COR-L47 (cell line): ENCODE results near the gene DIAPH2.

ENCODE experiments used
- DNase-seq: peaks from one replicate; lab custom pipeline; 2025; lab: John Stamatoyannopoulos, UW

Gene DIAPH2

DNA sequence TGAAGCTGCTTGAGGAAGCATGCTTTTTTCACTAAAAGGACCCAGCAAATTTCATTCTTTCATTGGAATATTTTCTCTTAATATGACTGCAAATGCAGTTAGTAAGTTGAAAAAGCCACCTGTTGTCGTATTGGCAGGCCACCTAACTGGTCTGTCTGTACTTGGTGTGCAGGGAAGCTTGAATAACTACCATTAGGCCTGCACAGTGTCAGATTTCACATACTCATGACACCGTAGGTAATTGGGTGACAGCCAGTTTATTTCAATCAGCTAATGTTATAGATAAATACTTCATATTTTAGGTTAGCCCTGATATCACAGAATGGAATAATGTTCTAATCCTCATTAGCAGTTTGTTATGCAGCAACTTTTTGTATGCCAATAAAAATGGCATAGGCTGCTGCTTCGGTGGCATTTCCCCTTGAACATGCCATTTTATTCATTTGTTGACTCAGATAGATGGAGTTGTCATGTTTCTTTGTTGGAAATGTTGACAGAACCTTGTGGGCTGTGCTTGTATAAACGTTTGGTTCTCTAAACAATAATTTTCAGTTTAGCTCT is 372.8 kb downstream of the DIAPH2 start:
- DNase-seq: no peak

DNA sequence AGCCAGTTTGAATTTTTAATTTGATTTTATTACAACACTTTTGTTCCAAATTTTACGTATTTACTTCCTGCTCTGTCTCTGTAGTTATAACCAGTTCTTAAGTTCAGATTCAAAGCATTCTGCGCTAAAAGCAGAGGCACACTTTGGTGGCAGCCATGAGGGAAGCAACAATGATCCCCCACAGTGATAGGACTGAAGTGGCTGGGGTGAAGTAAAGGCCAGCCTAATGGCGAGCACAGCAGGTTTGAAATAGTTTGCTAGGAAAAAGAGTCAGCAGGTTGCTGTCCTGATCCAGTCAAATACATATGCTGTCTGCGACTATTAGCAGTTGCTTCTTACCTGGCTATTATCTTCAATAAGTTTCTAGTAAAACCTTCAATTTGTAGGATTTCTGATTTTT is 375.4 kb downstream of the DIAPH2 start:
- DNase-seq: no peak

DNA sequence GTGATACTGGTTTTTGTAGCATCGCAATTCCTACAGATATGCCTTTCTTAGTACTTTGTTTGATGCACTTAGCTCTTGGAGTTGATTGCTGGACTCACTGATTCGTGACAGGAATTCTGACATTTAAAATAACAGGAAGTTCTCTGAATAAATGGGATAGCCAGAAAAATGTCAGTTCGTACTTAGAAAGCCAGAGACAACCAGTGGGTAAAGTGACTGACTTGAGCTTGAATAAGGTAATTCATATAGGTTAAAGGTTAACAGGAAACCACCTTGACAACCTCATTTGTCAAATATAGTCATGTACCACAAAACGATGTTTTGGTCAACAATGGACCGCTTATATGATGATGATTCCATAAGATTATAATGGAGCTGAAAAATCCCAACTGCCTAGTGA is 380.4 kb downstream of the DIAPH2 start:
- no peak for DNase-seq

DNA sequence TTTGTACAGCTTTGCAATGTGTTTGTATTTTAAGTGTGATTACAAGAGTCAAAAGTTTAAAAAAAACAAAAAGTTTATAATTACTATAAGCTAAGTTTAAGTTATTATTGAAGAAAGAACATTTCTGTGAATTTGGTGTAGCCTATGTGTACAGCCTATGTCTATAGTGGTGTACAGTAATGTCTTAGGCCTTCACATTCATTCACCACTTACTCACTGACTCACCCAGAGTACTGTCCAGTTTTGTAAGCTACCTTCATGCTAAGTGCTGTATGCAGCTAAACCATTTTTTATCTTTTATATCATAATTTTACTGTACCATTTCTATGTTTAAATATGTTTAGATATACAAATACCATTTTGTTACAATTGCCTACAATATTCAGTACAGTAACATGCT is 381.3 kb downstream of the DIAPH2 start:
- no peak for DNase-seq

DNA sequence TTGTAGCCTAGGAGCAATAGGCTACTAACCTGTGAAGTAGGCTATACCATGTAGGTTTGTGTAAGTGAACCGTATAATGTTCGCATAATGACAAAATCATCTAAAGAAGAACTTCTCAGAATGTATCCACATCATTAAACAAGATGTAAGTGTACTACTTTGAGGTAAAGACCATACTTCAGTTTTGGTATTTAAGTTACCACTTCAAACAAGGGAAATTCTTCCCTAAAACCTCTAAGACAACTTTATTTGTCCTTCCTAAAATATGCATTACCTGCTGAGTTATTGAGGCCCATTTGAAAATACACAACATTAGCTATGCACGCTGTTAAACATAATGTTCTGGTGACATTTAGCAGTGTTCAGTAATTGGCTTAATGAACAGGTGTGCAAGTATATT is 381.7 kb downstream of the DIAPH2 start:
- DNase-seq: no peak

DNA sequence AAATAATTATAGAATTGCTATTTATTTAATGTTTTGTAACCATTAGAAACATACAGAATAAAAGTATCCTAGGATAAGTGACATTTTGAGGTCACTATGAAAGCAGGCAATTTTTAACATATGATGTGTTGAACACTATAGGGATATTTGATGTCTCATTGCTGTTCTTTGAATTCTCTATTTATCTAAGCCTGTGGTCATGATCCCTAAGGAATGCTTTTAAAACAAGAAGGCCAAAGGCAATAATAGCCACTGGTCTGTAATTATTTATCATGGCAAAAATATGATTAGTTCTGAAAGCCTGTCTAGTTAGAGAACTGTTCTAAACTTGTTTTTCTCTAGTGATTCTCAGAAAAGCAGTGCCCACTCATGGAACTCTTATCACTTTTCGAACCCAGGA is 385.7 kb downstream of the DIAPH2 start:
- DNase-seq: no peak

DNA sequence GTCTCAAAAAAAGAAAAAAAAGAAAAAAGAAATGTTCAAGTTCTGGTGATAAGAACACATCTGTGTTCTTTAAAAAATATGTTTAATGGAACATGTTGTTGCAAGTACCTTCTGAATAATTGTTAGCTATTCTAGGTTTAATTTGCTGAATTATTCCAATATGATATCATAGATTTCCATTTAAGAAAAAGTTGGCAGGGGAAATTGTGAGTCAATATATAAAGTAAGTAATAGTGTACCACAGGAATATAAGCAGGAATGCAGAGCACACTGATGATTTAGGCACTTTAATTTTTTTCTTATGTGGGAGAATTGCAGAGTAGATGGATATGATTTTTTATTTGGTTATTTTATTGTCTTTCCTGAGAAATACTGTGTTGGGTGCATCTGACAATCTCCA is 389.8 kb downstream of the DIAPH2 start:
- no peak for DNase-seq

DNA sequence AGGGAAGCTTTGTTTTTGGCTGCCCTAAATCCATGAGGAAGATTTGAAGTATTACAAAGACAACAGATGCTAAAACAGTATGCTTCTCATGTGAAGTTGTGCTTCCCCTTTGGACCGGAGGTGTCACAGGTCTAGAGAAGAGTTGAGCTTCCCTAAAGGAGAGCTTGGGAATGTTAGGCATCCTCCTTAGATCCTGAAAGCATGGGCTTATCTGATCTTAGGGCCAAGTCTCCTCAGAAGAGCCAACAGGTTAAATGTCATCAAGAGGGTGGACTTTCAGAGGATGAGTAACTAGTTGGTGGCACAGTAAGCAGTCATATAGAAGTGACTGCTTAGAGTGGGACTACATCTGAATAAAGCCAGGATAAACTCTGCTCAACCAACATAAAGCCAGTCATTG is 404.5 kb downstream of the DIAPH2 start:
- no peak for DNase-seq

DNA sequence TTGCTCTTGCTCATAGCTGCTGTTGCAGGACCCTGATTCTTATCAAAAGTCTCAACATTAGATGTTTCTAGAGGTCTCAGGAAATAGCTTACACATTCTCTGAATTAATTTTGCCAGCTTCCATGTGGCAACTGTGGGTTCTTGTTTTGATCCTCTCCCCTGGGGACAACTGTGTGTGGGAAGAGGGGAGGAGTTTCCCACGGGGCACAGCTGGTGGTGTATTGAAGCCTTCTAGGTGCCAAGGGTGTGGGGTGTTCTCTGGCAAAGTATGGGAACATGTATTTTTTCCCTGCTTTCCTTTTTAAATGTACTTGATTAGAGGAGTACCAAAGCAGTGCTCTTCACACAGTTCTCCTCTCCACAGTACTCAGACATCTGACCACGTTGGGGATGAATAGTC is 411.7 kb downstream of the DIAPH2 start:
- no peak for DNase-seq

DNA sequence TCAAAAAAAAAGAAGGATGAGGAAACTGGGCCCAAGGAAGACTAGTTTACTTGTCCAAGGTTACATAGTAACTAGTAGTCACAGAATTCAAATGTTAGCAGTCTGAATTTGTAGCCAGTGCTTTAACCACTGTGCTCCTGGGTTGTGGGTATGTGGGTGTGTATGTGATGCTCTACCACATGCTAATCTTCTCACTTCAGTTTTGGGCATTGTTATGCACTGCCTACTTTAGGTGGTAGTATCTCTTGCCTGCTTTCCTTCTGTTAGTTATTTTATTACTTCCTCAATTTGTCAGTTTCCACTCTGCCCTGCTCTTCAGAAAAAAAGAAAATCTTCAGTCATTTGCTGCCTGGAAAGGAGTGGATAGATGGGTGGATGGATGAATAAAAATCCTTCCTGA is 418.3 kb downstream of the DIAPH2 start:
- no peak for DNase-seq

DNA sequence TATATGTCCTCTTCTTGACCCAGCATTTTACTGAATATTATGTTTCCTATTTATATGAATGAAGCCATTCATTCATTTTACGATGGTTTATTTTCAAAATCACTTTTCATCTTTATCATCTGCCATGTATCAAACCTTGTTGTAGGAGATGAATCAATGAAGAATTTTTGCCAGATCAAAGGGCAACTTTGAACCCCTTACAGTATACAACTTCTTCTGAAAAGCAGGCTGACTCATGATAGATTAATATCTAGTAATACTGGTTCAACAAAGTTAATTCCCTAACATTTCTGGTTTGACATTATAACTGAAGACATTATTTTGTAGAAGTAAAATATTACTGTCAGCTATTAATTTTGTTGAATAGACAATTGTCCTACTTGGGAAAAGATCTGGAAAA is 425.1 kb downstream of the DIAPH2 start:
- no peak for DNase-seq

DNA sequence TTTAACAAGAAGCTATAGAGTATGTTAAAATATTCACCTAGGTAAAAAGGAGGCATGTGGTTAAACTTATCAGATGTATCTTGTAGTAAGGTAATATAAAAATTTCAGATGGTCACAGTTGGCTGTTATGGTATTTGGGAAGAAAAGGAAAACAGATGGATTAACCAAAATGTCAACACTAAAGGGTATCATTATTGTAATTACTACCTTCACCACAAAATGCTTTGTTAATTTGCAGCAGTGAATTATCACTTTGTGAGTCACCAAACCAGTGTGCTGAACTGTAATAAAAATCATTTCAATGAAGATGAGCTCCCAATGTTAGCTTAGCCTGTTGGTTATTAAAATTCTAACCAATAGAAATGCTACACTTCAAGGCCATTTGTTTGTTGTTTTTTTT is 432.9 kb downstream of the DIAPH2 start:
- DNase-seq: peak; percentile 0

DNA sequence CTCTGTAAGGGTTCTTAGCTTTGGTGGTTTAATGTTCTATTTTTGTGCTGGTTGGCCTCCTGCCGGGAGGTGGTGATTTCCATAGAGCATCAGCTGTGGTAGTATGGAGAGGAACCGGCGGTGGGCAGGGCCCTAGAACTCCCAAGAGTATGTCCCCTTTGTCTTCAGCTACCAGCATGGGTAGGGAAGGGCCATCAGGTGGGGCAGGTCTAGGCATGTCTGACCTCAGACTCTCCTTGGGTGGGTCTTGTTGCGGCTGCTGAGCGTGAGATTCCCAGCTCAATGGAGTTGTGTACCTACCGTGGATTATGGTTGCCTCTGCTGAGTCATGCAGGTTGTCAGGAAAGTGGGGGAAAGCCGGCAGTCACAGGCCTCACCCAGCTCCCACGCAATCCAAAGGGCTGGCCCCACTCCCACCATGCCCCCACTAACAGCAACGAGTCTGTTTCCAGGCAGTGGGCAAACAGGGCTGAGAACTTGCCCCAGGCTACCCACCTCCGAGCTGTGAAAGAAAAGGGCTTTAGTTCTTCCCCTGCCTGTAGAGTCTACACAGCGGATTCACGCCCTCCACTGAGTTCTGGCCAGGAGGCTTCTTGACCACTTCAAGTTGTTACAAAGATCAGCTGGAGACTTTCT is 434.9 kb downstream of the DIAPH2 start:
- no peak for DNase-seq

DNA sequence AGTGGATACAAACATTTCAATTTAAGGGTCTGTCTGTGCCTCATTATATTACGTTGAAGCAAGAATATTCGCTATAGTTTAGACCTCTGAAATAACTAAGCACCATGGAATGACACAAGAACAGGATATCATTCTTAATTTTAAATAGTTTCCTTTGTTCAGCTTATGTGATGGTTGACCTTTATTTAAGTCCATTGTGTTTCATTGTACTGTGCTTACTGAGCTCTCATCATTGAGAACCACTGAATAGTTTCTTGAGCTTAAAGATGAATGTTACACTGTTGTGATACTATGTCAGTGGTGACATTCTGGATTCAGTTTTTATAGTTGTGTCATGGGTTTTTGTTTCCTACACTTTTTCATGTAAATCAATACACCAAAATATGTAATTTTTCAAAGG is 438.4 kb downstream of the DIAPH2 start:
- DNase-seq: no peak

DNA sequence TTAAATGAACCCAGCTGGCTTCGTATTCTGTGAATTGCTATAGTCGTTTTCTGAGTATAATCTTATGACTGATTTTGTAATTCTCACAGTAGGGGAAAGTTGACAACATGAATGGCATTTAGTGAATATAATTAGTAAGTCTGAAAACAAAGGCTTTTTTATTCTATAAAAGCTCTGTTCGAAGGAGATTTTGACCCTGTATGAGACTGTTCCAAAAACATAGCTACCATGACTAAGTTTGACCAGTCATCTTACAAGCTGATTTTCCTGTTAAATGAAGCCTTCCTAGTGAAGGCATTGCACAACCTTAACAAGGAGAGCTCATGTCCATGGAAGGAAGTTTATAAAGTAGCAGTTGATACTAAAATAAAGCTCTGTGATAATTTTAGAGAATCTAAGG is 441.4 kb downstream of the DIAPH2 start:
- DNase-seq: no peak

DNA sequence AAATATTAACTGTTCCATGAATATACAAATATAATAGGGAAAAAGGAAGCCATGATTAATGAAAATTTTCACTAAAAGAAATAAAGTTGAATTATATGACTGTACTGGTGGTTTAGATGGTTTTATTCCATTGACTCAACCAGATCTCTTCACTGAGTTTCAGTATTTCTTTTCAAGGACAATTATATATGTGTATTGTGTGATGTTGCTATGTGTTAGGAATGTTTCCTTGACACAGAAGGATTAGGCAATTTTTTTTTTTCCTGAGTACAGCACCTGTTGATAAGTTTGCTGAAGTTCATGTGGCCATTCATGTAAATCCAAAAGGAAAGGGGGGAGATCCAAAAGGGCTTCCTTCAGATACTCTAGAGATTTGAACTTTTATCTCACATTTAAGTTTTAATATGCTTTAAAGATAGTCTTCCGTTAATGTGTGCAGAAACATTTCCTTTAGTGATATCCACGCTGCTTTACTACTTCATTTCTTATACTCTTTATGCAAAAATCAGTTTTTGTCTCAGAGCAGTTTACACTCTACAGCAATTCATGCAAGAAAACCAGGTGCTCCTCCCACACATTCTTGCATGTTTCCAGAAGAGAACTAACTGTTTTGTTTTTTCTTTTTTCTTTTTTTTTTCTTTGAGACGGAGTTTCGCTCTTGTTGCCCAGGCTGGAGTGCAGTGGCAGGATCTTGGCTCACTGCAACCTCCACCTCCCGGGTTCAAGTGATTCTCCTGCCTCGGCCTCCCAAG is 448.2 kb downstream of the DIAPH2 start:
- no peak for DNase-seq

DNA sequence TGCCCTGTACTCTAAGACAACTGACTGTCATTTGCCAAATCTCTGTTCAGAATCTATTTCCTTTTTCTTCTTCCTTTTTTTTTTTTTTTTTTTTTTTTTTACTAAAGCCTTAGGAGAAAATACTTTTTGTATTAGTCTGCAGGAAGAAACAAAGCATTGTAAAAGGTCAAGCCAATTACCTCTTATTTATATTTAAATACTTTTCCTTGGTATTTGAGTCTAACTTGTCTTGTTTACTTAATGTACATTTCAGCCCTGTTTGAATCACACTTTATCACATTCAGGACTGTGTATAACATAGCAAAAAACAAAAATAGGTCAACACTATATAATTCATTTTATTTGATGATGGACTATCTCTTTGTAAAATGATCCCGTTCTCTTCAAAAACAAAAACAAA is 461.3 kb downstream of the DIAPH2 start:
- no peak for DNase-seq

DNA sequence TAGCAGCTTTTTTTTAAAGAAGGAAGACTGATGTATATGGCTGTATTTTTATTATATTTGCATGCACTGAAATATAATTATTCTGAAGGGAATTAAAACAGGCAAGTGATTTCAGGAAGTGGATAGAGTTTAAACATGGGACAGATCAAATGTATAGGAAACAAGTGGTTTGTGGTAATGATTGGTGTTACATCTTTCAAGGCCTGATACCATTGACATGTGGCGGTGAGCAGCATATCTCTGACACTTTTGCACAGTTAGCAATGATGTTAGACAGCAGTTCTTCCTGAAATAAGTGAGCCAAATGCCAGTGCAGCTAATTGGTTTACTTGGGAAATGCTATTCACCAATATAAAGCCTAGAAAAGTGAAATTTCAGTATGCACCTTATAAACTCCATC is 471.2 kb downstream of the DIAPH2 start:
- no peak for DNase-seq

DNA sequence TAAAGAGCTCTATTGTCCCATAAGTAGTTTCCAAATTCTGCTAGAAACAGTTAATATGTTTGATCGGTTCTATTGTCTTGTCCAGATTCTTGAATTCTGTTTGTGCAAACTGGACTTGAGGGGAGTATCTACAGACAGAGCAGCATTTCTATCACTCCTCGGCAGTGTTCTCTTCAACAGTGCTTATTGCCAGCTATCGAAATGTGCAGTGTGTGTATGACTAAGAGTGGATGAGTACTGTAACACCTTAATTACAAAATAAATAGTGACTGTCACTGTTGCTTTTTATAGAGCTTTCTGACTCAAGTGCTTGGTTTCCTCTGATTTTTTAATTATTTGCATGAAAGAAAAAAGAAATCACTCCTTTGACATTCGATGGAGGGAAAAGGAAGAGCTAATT is 473.6 kb downstream of the DIAPH2 start:
- no peak for DNase-seq

DNA sequence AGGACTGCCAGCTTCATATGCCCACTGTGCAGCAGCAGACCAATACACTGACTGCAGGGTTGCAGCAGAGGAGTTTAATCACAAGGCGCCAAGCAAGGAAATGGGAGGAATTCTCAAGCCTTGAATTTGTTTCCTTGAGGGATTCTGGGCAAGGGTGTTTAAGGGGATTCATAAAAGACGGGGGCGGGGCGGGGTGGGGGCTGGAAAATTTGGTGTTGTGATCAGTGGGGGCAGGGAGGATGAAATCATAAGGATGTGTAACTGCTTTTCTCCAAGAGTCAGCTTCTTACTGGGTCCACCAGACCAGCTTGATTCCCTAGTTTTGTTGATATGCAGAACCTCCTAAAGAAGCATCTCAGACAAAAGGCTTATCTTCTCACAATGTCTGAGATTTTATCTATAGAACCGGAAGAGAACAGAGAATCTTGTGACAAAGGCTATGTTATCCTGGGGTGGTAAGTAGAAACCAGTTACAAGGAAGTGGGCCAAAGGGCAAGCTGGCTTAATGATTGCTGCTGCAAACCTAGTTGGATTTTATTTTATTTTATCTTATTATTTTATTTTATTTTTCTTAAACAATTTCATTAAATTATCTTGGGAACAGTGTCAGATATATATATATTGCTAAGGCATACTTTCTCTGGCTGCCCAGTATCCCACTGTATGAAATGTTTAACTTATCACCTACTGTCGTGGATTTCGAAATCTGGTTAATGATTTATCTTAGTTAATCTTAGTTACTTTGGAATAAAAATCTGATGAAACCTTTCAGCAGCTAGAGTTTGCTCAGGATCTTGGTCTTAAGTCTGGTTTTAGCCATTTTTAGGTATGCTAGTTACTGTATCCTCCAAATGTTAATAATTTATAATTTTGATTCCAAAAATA is 475.5 kb downstream of the DIAPH2 start:
- DNase-seq: no peak

DNA sequence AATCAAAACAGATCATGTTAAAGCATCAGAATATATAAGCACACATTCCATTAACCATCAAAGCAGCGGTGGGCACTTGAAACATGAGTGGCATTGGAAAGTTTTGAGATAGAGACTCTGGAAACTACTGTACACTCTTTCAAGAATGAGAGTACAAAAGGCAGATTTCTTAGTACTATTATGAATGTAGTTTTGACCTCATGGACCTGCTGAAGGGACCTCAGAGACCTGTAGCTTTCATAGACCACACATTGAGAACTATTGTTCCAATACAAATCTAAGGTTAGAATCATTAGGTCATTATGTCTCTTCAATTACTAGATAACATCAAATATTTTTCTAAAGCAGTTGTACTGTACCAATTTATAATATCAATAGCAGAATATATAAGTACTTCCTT is 482.7 kb downstream of the DIAPH2 start:
- no peak for DNase-seq

DNA sequence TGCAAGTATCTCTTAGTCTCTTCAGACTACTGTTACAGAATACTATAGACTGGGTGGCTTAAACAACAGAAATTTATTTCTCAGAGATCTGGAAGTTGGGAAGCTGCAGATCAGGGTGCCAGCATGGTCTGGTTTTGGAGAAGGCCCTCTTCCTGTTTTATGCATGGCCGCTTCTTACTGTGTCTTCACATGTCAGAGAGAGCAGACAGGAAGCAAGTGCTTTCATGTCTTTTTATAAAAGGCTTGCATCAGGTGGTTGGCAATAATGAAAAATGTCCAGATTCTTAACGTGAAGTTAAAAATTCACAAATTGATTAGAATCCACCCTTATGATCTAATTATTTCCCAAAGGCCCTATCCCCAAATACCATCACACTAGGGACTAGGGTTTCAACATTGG is 484.0 kb downstream of the DIAPH2 start:
- no peak for DNase-seq

DNA sequence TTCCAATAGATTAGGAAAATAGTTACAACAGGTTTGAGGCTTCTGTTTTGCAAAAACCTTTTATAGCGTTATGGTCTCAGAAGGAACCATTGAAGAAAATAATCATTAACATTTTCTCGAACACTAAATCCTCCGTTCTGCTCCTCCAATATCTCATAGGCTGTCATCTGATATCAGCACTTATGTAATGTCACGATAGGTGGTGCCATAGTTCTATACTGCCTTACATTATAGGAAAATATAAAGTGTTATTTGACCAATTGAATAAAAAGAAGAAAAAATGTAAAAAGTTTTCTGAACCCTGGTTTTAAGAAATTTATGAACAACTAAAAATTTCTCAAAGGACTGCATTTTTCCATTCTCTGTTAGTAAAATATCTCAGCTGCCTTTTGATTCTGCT is 490.5 kb downstream of the DIAPH2 start:
- no peak for DNase-seq
